ENCODE measurements around the gene TUBB2B. TPM values are rescaled to one million over a fixed set of nuclear protein-coding genes. Genes with fewer than 3 reads are reported as not detected.
"Not testable (repeated sequence)": the region's sequence is repeated elsewhere in the genome, so short reads cannot be mapped to it uniquely, and the experiment has no call there.

TUBB2B gene
- total RNA-seq, 1 donor from 2014 or later, result 3.0 TPM

- ATAC-seq, result peak; percentile 94
Measured at GRCh38 chr6:3209114-3210023, 18.1 kb downstream of the TUBB2B start.

GRCh38 chr6:3208775-3209113 is 18.7 kb downstream of the TUBB2B start:
- no peak for ATAC-seq

GRCh38 chr6:3208098-3208774 is 19.2 kb downstream of the TUBB2B start:
- ATAC-seq, result peak; percentile 66

DNA sequence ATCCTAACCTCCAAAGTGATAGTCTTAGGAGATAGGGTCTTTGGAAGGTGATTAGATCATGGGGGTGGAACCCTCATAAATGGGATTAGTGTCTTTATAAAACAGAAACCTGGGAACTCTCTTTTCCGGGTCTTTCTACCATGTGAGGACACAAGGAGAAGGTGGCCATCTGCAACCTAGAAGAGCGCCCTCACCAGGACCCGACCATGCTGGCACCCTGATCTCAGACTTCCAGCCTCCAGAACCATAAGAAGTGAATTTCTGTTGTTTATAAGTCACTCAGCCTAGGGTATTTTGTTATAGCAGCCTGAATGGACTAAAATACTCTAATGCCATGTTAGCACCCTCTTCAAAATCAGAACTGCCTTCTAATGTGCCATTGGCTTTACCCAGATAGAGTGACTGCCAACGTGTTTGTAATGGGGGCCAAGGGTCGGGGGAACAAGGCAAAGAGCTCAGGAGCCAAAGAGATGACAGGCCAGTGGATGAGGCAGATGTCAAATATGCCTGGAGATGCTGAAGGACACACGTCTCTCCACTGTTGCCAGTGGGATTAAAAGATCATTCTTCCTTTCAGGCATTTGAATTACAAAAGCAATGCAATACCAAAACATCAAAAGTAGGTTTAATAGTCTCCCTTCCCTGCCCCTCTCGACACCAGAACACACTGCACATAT is 21.0 kb downstream of the TUBB2B start:
- no peak for ATAC-seq

GRCh38 chr6:3205913-3206312 is 21.5 kb downstream of the TUBB2B start:
- peak; percentile 76 for ATAC-seq

DNA sequence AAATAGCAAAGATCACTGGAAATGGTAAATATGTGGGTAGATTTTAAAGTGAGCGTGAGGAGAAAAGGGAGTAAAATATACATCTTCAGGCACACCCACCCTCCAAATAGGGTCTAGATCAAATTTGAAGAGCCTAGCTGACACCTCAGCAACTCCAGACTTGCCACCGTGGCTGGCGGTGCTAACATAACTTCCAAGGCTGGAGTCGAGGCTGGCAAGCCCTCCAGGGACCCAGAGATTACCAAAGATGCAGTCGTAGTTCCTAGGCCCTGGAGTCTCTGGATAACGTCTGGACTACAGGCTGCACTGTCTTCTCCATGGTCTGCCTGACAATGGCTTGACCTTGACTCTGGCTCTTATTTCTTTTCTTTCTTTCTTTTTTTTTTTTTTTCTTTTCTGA is 22.5 kb downstream of the TUBB2B start:
- no peak for ATAC-seq

- ATAC-seq, result no peak
Measured at GRCh38 chr6:3202999-3203696, 24.3 kb downstream of the TUBB2B start.

GRCh38 chr6:3201388-3201787 is 26.1 kb downstream of the TUBB2B start:
- ATAC-seq, result no peak

DNA sequence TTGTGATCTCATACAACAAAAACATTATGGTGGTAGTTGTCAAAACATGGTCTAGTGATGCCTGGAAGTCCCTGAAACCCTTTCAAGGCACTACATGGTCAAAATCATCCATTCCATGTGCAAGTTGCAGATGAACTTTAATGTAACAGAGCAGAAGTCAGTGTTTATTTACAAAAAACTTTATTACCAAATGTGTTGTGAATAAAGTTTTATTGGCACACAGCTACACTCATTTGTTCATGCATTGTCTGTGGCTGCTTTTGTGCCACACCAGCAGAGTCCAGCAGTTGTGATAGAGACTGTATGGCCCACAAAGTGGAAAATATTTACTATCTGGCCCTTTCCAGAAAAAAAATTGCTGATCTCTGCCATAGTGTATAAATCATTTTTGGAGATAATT is 26.8 kb downstream of the TUBB2B start:
- ATAC-seq, result no peak

DNA sequence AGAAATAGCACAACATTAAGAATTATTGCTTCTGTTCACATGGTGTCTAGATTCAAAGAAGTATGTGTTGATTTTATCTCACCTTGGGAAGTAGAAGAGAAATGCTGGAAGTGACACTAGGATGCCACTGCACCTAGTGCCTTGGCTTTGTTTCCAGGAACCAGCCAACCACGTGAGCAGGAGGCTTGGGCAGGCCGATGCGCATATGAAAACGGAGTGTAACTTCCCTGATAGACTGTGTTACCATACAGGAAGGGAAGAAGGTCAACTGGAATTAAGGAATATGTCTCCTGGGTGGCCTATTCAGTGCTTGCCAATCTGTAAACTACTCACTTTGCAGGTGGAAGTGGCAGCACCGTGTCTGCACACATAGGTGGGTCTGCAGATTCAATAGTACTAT is 28.1 kb downstream of the TUBB2B start:
- no peak for ATAC-seq

DNA sequence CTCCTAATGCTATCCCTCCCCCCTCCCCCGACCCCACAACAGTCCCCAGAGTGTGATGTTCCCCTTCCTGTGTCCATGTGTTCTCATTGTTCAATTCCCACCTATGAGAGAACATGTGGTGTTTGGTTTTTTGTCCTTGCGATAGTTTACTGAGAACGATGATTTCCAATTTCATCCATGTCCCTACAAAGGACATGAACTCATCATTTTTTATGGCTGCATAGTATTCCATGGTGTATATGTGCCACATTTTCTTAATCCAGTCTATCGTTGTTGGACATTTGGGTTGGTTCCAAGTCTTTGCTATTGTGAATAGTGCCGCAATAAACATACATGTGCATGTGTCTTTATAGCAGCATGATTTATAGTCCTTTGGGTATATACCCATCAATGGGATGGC is 29.7 kb downstream of the TUBB2B start:
- not testable (repeated sequence) for ATAC-seq

- ATAC-seq, result no peak
Measured at GRCh38 chr6:3196770-3197169, 30.7 kb downstream of the TUBB2B start.

- peak; percentile 98 for ATAC-seq
Measured at GRCh38 chr6:3195695-3196497, 31.6 kb downstream of the TUBB2B start.

DNA sequence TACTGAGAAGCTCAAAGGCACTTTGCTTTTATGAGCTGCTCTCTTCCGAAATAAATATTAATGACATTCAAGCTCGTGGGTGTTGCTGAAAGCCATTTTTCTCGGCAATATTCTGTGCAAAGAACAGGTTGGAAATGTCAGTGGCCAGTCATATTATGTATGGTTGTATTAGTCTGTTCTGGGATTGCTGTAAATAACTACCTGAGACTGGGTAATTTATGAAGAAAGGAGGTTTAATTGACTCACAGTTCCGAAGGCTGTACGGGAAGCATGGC is 32.1 kb downstream of the TUBB2B start:
- no peak for ATAC-seq

- no peak for ATAC-seq
Measured at GRCh38 chr6:3194535-3195419, 32.7 kb downstream of the TUBB2B start.

DNA sequence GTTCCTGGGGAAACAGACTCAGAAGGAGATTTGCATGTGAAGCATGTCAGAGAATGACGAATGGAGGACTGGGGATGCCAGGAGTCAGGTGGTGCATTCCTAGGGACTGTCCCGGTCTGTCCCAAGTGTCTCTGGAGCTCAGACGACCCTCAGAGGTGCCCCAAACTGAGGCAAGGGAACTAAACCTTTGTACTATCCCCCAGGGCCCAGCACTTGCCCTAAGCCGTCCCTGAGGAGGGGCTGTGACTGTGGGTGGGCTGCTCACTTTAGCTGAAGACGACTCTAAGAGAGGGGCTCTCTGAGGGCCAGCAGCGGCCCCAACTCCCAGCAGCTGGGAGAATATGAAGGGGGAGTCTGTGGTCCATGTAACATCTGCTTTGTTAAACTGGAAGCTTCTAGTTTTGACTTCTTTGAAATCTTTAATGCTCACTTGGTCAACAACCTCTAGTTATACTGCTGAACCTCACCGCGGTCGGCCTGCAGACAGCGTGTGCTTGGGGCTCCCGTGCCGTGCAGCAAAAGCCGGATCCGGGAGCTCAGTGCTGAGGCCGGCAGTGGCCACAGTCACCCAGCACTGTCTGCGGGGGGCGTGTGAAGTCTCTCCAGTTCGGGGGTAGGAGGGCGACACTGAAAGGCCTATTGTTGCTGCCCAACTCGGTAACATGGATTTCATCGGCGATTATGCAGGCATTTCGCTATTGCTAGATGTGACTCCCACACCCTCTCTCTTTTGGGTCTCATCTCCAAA is 34.2 kb downstream of the TUBB2B start:
- ATAC-seq, result no peak

DNA sequence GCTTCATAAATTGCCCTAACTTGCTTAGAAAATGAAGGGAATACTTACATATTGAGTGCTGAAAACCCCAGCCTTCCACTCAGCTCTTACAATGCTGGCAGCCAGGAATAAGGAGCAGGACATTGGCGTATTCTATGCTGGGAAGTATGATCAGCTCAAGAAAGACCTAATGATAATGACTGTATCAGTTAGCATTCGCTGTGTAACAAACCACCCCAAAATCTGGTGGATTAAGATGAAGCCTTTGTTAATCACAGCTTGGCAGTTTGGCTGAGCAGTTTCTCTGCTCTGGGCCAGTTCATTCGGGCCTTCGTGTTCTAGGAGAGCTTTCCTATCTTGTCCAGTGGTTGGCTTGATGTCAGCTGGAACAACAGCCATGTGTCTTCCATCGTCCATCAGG is 36.7 kb downstream of the TUBB2B start:
- no peak for ATAC-seq

GRCh38 chr6:3190056-3190455 is 37.4 kb downstream of the TUBB2B start:
- no peak for ATAC-seq

DNA sequence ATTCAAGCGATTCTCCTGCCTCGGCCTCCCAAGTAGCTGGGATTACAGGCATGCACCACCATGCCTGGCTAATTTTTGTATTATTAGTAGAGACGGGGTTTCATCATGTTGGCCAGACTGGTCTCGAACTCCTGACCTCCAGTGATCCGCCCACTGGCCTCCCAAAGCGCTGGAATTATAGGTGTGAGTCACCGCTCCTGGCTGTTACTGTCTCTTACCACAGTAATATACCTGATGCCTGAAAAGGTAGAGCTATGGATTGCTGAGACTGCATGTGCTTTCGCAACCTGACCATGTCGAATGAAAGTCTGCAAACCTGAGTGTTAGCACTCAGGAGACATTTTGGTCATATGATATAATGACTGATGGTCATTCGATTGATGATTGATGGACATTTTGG is 38.3 kb downstream of the TUBB2B start:
- not testable (repeated sequence) for ATAC-seq

DNA sequence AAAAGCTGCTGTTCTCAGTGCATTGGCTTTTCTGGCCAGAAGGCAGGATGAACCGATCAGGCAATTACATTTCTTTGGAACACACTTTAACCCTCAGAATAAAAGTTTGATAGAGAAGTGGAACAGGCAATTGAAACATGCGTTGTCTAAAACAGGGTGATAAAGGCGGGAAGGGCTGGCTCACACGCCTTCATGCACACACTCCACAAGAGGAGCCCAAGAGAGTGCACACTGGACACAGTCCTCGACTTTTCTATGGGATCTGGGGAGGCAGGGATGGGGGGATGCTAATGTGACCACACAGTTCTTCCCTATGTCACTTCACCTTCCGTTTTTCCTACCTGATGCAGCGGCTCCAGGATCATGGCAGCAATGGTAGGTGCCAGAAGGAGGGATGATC is 39.2 kb downstream of the TUBB2B start:
- no peak for ATAC-seq
